Suprapubic skin (tissue), 3 donors: ENCODE measurements around the gene ZNF502.

ENCODE experiments used
- POLR2AphosphoS5 ChIP-seq, 3 donors: sonication (generic); formaldehyde crosslinking; IDR thresholded peaks; one replicate each; pipeline ENCODE4 v1.6.1; 2017; ENCODE audit warnings: antibody characterized with exemption in 3 of 3
- TF ChIP-seq, protein P1 (sequence below), 2 donors: fragments of 200-600 bp in 1 of 2; fragments of 450-650 bp in 1 of 2; sonication (generic) in 1 of 2; IDR thresholded peaks; one replicate each; pipeline ENCODE4 v1.5.1; 2016 to 2019; ENCODE audit warnings: antibody characterized with exemption in 2 of 2, mild to moderate bottlenecking in 1 of 2, moderate library complexity in 1 of 2

DNA sequence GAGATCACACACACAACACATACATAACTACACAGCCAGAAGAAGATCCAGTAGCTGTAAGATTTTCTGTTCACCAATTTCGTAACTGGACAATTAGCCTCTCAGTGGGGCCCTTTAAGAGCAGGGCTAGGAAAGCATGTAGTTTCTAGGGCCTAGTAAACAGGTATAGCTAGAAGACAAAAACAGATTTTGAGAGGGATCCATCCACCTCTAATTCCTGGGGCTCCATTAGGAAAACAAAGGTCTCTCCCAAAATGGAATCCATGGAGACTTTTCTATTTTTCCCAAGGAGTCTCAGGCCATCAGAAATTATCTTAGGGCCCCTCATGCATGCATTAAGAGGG is 59.6 kb downstream of the ZNF502 start:
- TF ChIP-seq, protein P1, sequence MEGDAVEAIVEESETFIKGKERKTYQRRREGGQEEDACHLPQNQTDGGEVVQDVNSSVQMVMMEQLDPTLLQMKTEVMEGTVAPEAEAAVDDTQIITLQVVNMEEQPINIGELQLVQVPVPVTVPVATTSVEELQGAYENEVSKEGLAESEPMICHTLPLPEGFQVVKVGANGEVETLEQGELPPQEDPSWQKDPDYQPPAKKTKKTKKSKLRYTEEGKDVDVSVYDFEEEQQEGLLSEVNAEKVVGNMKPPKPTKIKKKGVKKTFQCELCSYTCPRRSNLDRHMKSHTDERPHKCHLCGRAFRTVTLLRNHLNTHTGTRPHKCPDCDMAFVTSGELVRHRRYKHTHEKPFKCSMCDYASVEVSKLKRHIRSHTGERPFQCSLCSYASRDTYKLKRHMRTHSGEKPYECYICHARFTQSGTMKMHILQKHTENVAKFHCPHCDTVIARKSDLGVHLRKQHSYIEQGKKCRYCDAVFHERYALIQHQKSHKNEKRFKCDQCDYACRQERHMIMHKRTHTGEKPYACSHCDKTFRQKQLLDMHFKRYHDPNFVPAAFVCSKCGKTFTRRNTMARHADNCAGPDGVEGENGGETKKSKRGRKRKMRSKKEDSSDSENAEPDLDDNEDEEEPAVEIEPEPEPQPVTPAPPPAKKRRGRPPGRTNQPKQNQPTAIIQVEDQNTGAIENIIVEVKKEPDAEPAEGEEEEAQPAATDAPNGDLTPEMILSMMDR (IDR thresholded peaks at IDR 0.05), result no peak
- no peak for TF ChIP-seq POLR2AphosphoS5 (IDR thresholded peaks at IDR 0.05)
